ENCODE measurements around the gene RNF141. TPM values are rescaled to one million over a fixed set of nuclear protein-coding genes. Genes with fewer than 3 reads are reported as not detected.

The RNF141 gene
- total RNA-seq, 1 experiment from 2014 or later = 74.8 TPM

GRCh38 chr11:10519630-10520029 is 21.4 kb downstream of the RNF141 start:
- no peaks in the 10 kb centered on the region for H3K9me3 Mint-ChIP-seq (ENCODE audit: unreplicated experiment)
- Histone ChIP-seq H3K9me3 (no peaks in the 10 kb centered on the region), H3K27me3 (replicated peaks; ENCODE audit: control insufficient read depth, insufficient read depth, low read length) (no peaks in the 10 kb centered on the region), H3K4me1 (no peaks in the 10 kb centered on the region), H3K36me3 (ENCODE audit: control insufficient read depth, insufficient read depth, low read length) (no peaks in the 10 kb centered on the region), H3K4me3 (ENCODE audit: low read depth, low read length) (no peak overlapping the region)
- TF ChIP-seq, protein P1, sequence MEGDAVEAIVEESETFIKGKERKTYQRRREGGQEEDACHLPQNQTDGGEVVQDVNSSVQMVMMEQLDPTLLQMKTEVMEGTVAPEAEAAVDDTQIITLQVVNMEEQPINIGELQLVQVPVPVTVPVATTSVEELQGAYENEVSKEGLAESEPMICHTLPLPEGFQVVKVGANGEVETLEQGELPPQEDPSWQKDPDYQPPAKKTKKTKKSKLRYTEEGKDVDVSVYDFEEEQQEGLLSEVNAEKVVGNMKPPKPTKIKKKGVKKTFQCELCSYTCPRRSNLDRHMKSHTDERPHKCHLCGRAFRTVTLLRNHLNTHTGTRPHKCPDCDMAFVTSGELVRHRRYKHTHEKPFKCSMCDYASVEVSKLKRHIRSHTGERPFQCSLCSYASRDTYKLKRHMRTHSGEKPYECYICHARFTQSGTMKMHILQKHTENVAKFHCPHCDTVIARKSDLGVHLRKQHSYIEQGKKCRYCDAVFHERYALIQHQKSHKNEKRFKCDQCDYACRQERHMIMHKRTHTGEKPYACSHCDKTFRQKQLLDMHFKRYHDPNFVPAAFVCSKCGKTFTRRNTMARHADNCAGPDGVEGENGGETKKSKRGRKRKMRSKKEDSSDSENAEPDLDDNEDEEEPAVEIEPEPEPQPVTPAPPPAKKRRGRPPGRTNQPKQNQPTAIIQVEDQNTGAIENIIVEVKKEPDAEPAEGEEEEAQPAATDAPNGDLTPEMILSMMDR (IDR thresholded peaks at IDR 0.05; ENCODE audit: insufficient read depth in 1 of 2, low read depth in 1 of 2, low read length in 1 of 2, severe bottlenecking in 1 of 2, unreplicated experiment in 1 of 2) = no peak
- intact Hi-C loops (cut with micrococcal nuclease; ENCODE audit: unreplicated experiment) = no loop called here
- no TSS peak for BruUV-seq (replicated peaks)
- no peak overlapping the region for H3K27ac Mint-ChIP-seq (ENCODE audit: unreplicated experiment)
- peaks cover 10% of the 10 kb centered on the region for H3K36me3 Mint-ChIP-seq (ENCODE audit: insufficient read depth, unreplicated experiment)
- ChIA-PET CTCF (no interaction called here), POLR2A (no interaction called here)
- H3K4me1 Mint-ChIP-seq (ENCODE audit: low read depth, unreplicated experiment) = no peaks in the 10 kb centered on the region
- no peaks in the 10 kb centered on the region for H3K27me3 Mint-ChIP-seq (ENCODE audit: insufficient read depth, unreplicated experiment)
- H3K4me3 Mint-ChIP-seq (ENCODE audit: unreplicated experiment) = no peak overlapping the region
- DNase-seq = no peak

DNA sequence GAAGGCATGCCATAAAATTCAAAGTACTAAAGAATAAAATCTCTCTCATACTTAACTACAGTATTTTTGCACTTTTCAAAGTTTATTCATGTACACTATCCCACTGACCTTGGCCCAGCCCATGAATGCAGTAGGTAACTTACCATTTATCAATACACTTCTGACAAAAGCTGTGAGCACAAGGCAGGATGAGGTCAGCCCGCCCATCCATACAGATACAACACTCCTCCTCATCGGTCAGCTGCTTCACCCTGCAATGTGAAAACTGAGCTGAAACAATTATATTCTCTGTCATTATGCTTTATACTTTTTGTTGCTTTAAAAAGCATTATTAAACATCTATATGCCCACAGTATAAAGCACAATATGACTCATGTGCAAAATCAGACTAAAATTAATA is 22.1 kb downstream of the RNF141 start:
- H3K9me3 ChIP-seq = no peaks in the 10 kb centered on the region
- Mint-ChIP-seq H3K4me3 (ENCODE audit: unreplicated experiment) (no peak overlapping the region), H3K4me1 (ENCODE audit: low read depth, unreplicated experiment) (no peaks in the 10 kb centered on the region), H3K27ac (ENCODE audit: unreplicated experiment) (no peak overlapping the region), H3K9me3 (ENCODE audit: unreplicated experiment) (no peaks in the 10 kb centered on the region), H3K27me3 (ENCODE audit: insufficient read depth, unreplicated experiment) (no peaks in the 10 kb centered on the region), H3K36me3 (ENCODE audit: insufficient read depth, unreplicated experiment) (peaks cover 10% of the 10 kb centered on the region)
- no peak for DNase-seq
- no peaks in the 10 kb centered on the region for H3K4me1 ChIP-seq
- TF ChIP-seq, protein P1 (IDR thresholded peaks at IDR 0.05; ENCODE audit: insufficient read depth in 1 of 2, low read depth in 1 of 2, low read length in 1 of 2, severe bottlenecking in 1 of 2, unreplicated experiment in 1 of 2) = no peak
- no peak overlapping the region for H3K4me3 ChIP-seq (ENCODE audit: low read depth, low read length)
- POLR2A ChIA-PET = no interaction called here
- no TSS peak for BruUV-seq (replicated peaks)
- CTCF ChIA-PET = no interaction called here
- no peaks in the 10 kb centered on the region for H3K36me3 ChIP-seq (ENCODE audit: control insufficient read depth, insufficient read depth, low read length)
- H3K27me3 ChIP-seq (replicated peaks; ENCODE audit: control insufficient read depth, insufficient read depth, low read length) = no peaks in the 10 kb centered on the region
- intact Hi-C loops (cut with micrococcal nuclease; ENCODE audit: unreplicated experiment) = no loop called here

GRCh38 chr11:10518123-10518522 is 22.9 kb downstream of the RNF141 start:
- Mint-ChIP-seq H3K27me3 (ENCODE audit: insufficient read depth, unreplicated experiment) (no peaks in the 10 kb centered on the region), H3K36me3 (ENCODE audit: insufficient read depth, unreplicated experiment) (peaks cover 10% of the 10 kb centered on the region), H3K9me3 (ENCODE audit: unreplicated experiment) (no peaks in the 10 kb centered on the region), H3K27ac (ENCODE audit: unreplicated experiment) (no peak overlapping the region), H3K4me3 (ENCODE audit: unreplicated experiment) (no peak overlapping the region), H3K4me1 (ENCODE audit: low read depth, unreplicated experiment) (no peaks in the 10 kb centered on the region)
- CTCF ChIA-PET = no interaction called here
- POLR2A ChIA-PET = interaction anchor here (0.6 kb wide), 1 partner anchor 413 kb away, joined by 4 read pairs; no protein-coding TSS in a partner anchor
- no peak for DNase-seq
- no TSS peak for BruUV-seq (replicated peaks)
- no peaks in the 10 kb centered on the region for H3K9me3 ChIP-seq
- intact Hi-C loops (cut with micrococcal nuclease; ENCODE audit: unreplicated experiment) = no loop called here
- H3K27me3 ChIP-seq (replicated peaks; ENCODE audit: control insufficient read depth, insufficient read depth, low read length) = no peaks in the 10 kb centered on the region
- H3K36me3 ChIP-seq (ENCODE audit: control insufficient read depth, insufficient read depth, low read length) = no peaks in the 10 kb centered on the region
- no peak overlapping the region for H3K4me3 ChIP-seq (ENCODE audit: low read depth, low read length)
- TF ChIP-seq, protein P1 (IDR thresholded peaks at IDR 0.05; ENCODE audit: insufficient read depth in 1 of 2, low read depth in 1 of 2, low read length in 1 of 2, severe bottlenecking in 1 of 2, unreplicated experiment in 1 of 2) = no peak
- H3K4me1 ChIP-seq = no peaks in the 10 kb centered on the region

Data from Caco-2 (cell line).